HepG2 (cell line): ENCODE data around the gene RDH11. TPM values are rescaled to one million over a fixed set of nuclear protein-coding genes. Genes with fewer than 3 reads are reported as not detected.

ENCODE experiments used
- ATAC-seq: fragments of 200-7000 bp; cut with Tn5 transposase; 3 replicates; pipeline ENCODE4 v1.9.1; 2020; ENCODE audit warnings: mild to moderate bottlenecking, moderate library complexity
- BruUV-seq: library from RNA; stranded (reverse); fragments of 400-500 nt; replicated peaks from 2 replicates; lab custom pipeline; 2021; lab: Mats Ljungman, UMichigan
- CTCF ChIA-PET: fragments of 300-600 bp; formaldehyde crosslinking; extraction: SDS; loops from one replicate; lab custom pipeline; 2021; ENCODE audit warnings: low total read pairs, inconsistent platforms, low intra/inter-chr PET ratio; lab: Yijun Ruan, JAX
- POLR2A ChIA-PET: fragments of 350-600 bp; sonication (Branson Sonifier 250); formaldehyde crosslinking; loops from one replicate; lab custom pipeline; 2020; ENCODE audit warnings: antibody characterized with exemption, inconsistent platforms; lab: Yijun Ruan, JAX
- DNase-seq: peaks from one replicate; pipeline ENCODE4 v3.0.0-alpha.2; 2015; ENCODE audit warnings: low spot score
- FAIRE-seq: peaks from 3 replicates; lab custom pipeline; 2011; peaks lifted over from hg19 to GRCh38; lab: Jason Lieb, UNC
- H2AFZ ChIP-seq: one replicate; pipeline ENCODE4 v1.6.1; 2011; ENCODE audit warnings: low read length, inconsistent platforms
- H3K27ac ChIP-seq: fragments of 300-600 bp; 3 replicates; pipeline ENCODE4 v1.8.0; 2011; ENCODE audit warnings: mixed run types, mild to moderate bottlenecking, mixed read lengths, low read length, inconsistent platforms; ENCODE audit not compliant: insufficient read depth; ENCODE audit errors: extremely low read length
- H3K27me3 ChIP-seq, 2 experiments: fragments of 200-600 bp in 1 of 2; 2 replicates in 1 of 2; 3 replicates in 1 of 2; pipeline versions ENCODE4 v1.6.0 to v1.8.0; 2011; ENCODE audit warnings: low read length in 2 of 2, mild to moderate bottlenecking in 2 of 2, moderate library complexity in 2 of 2, inconsistent platforms in 1 of 2; ENCODE audit not compliant: insufficient read depth in 2 of 2, control insufficient read depth in 1 of 2
- H3K36me3 ChIP-seq, 2 experiments: fragments of 200-600 bp in 1 of 2; replicated peaks in 1 of 2; 2 replicates in 1 of 2; 3 replicates in 1 of 2; pipeline versions ENCODE4 v1.5.1 to v1.8.0; 2011; ENCODE audit warnings: low read length in 2 of 2, inconsistent platforms in 1 of 2; ENCODE audit not compliant: insufficient read depth in 2 of 2, control insufficient read depth in 1 of 2
- H3K4me1 ChIP-seq: 2 replicates; pipeline ENCODE4 v1.5.1; 2012; ENCODE audit warnings: low read length, inconsistent platforms; ENCODE audit not compliant: insufficient read depth
- H3K4me2 ChIP-seq: 2 replicates; pipeline ENCODE4 v1.6.0; 2011; ENCODE audit warnings: low read depth, low read length, inconsistent platforms
- H3K4me3 ChIP-seq, 3 experiments: fragments of 200-600 bp in 1 of 3; sonication (generic), shearing (Covaris generic) in 1 of 3; replicated peaks in 1 of 3; 2 replicates each; pipeline ENCODE4 v1.5.1; 2011 to 2016; ENCODE audit warnings: low read length in 3 of 3, inconsistent platforms in 2 of 3, low read depth in 2 of 3, mild to moderate bottlenecking in 2 of 3, control low read depth in 1 of 3, mixed read lengths in 1 of 3; ENCODE audit not compliant: insufficient read depth in 1 of 3
- H3K79me2 ChIP-seq: one replicate; pipeline ENCODE4 v1.6.1; 2011; ENCODE audit warnings: low read length, inconsistent platforms; ENCODE audit not compliant: insufficient read depth
- H3K9ac ChIP-seq: 2 replicates; pipeline ENCODE4 v1.6.0; 2011; ENCODE audit warnings: mild to moderate bottlenecking, low read depth, low read length, inconsistent platforms; ENCODE audit not compliant: insufficient read depth
- H3K9me3 ChIP-seq: 2 replicates; pipeline ENCODE4 v1.5.1; 2012; ENCODE audit warnings: mild to moderate bottlenecking, low read length
- H4K20me1 ChIP-seq: 2 replicates; pipeline ENCODE4 v1.6.0; 2011; ENCODE audit warnings: inconsistent platforms, mild to moderate bottlenecking, low read length, moderate library complexity; ENCODE audit not compliant: insufficient read depth
- AHR ChIP-seq: IDR thresholded peaks from 2 replicates; pipeline ENCODE4 v1.6.1; 2018; ENCODE audit warnings: missing genetic modification reagents, missing compliant biosample characterization
- E2F5 ChIP-seq: sonication (generic); formaldehyde crosslinking; conservative IDR thresholded peaks from 2 replicates; pipeline ENCODE4 v1.4.0; 2020; ENCODE audit warnings: missing genetic modification reagents
- FOXJ3 ChIP-seq: sonication (generic); formaldehyde crosslinking; IDR thresholded peaks from 2 replicates; pipeline ENCODE4 v1.4.0; 2020; ENCODE audit warnings: missing genetic modification reagents, mild to moderate bottlenecking, borderline replicate concordance
- NONO ChIP-seq, 2 experiments: fragments of 450-650 bp in 1 of 2; sonication (generic) in 1 of 2; formaldehyde crosslinking in 1 of 2; IDR thresholded peaks in 1 of 2; conservative IDR thresholded peaks in 1 of 2; 2 replicates each; pipeline versions ENCODE4 v1.6.1 to v1.8.0; 2017 to 2022; ENCODE audit warnings: mild to moderate bottlenecking in 1 of 2, missing genetic modification reagents in 1 of 2, moderate library complexity in 1 of 2
- ZNF121 ChIP-seq: sonication (generic); formaldehyde crosslinking; IDR thresholded peaks from 2 replicates; pipeline ENCODE4 v1.5.0; 2020; ENCODE audit warnings: mild to moderate bottlenecking, missing genetic modification reagents
- ZNF619 ChIP-seq: sonication (generic); formaldehyde crosslinking; IDR thresholded peaks from 2 replicates; pipeline ENCODE4 v1.4.0; 2020; ENCODE audit warnings: mild to moderate bottlenecking, missing genetic modification reagents
- ZNF639 ChIP-seq: conservative IDR thresholded peaks from 2 replicates; pipeline ENCODE4 v1.6.1; 2018; ENCODE audit warnings: missing genetic modification reagents
- WGBS: methylation state at CpG from one replicate; pipeline ENCODE4 v1.1.6; 2017; ENCODE audit warnings: low lambda C conversion rate; 5-methylcytosine and 5-hydroxymethylcytosine counted together
- in situ Hi-C: cut with HindIII; loops from 2 replicates; pipeline ENCODE4 v1.10.0; 2017; ENCODE audit warnings: low pct_unique_long_range_greater_than_20kb; ENCODE audit not compliant: extremely low pct_ligation_motif_present
- intact Hi-C: fragments of 100-400 bp; cut with micrococcal nuclease; formaldehyde crosslinking; loops from one replicate; pipeline ENCODE4 v1.10.0; 2022; ENCODE audit not compliant: unreplicated experiment
- polyA plus RNA-seq, 8 experiments: library from polyadenylated mRNA; depleted of rRNA in 3 of 8; stranded (reverse) in 7 of 8; unstranded in 1 of 8; fragments of >200 nt; fragmentation: Illumina TruSeq in 4 of 8; extraction: Trizol in 4 of 8; gene quantifications; 2 replicates each; pipeline versions ENCODE4 v1.2.1 to v1.2.3, GENCODE V29; 2011 to 2016; ENCODE audit warnings: low read depth in 4 of 8, missing spikeins in 1 of 8, mixed read lengths in 1 of 8; ENCODE audit not compliant: insufficient read depth in 1 of 8
- total RNA-seq, 5 experiments: library from RNA; depleted of rRNA; stranded (reverse); fragments of >200 nt; fragmentation: Illumina TruSeq; extraction: Trizol; gene quantifications; 2 replicates each; pipeline ENCODE4 v1.2.3, GENCODE V29; 2016; ENCODE audit warnings: low read depth in 1 of 5
- TF ChIP-seq, protein P1 (sequence below): sonication (generic); formaldehyde crosslinking; IDR thresholded peaks from 2 replicates; pipeline ENCODE4 v1.8.0; 2023; ENCODE audit warnings: mild to moderate bottlenecking, missing genetic modification reagents

RDH11 gene
- total and polyA plus RNA-seq, 2 of the 13 experiments (the other 11 are each of a cell fraction or from before 2014, with no cell fraction given) = 106 to 131 TPM

DNA sequence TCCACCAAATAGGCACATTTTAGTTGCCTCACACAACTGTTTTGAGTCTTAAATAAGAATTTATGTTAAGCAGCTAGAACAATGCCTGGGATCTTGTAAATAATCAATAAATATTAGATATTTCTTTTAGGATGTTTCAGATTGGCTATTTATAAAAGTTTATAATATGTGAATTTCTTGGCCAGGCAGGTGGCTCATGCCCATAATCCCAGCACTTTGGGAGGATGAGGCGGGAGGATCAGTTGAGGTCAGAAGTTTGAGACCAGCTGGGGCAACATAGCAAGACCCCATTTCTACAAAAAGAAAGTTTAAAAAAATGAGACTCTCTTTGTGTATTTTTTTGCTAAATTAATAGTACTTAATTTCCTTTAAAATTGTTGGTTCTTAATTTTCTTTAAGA, 54.1 kb downstream of the RDH11 start:
- intact Hi-C loops = no loop called here
- no peaks in the 10 kb centered on the region for H3K9me3 ChIP-seq
- H2AFZ ChIP-seq = no peak overlapping the region
- peaks cover 3% of the 10 kb centered on the region; the same call in 1 of the 2 replicates for H3K4me1 ChIP-seq
- H3K9ac ChIP-seq = no peak overlapping the region
- H3K27ac ChIP-seq = no peak overlapping the region
- FAIRE-seq (no peak), ATAC-seq (no peak), DNase-seq (no peak)
- ChIA-PET POLR2A (no interaction called here), CTCF (no interaction called here)
- H3K27me3 ChIP-seq = no peaks in the 10 kb centered on the region
- TF ChIP-seq FOXJ3 (CRISPR knock-in tag) (no peak), AHR (CRISPR knock-in tag) (no peak), ZNF121 (CRISPR knock-in tag) (peak; percentile 55; the same call in 1 of the 2 replicates)
- no peak overlapping the region for H3K4me2 ChIP-seq
- H4K20me1 ChIP-seq = no peaks in the 10 kb centered on the region
- H3K4me3 ChIP-seq = no peak overlapping the region
- BruUV-seq = no TSS peak
- peaks cover 17 to 23% of the 10 kb centered on the region in 2 experiments; a peak in 4 of 5 replicates for H3K36me3 ChIP-seq
- H3K79me2 ChIP-seq = no peaks in the 10 kb centered on the region
- 96% methylated on average over 1 of the region's 1 CpG for WGBS
- in situ Hi-C loops = no loop called here

DNA sequence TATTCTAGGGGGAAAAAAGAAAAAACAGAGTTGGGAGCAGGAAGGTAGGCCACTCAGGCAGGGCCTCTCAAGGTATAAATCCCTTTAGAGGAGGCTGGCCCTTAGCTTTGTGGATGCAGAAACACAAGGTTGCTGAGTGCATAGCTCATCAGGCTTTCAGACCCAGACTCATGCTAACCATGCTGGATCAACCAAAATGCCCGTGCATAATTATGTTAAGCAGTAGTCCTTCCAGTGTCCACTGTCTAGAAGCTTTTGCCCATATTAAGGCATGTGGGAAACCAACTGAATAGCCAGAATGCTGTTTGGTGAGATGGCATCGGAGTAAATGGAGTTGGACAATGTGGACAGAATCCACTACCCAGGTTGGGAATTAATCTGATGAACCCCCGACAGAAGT, 56.9 kb downstream of the RDH11 start:
- Histone ChIP-seq H3K9ac (no peak overlapping the region), H3K9me3 (no peaks in the 10 kb centered on the region), H4K20me1 (no peaks in the 10 kb centered on the region), H3K4me2 (no peak overlapping the region), H3K79me2 (no peaks in the 10 kb centered on the region), H3K4me1 (peaks cover 9% of the 10 kb centered on the region; the same call in 1 of the 2 replicates), H3K4me3 (no peak overlapping the region), H2AFZ (no peak overlapping the region), H3K27me3 (no peaks in the 10 kb centered on the region), H3K27ac (no peak overlapping the region), H3K36me3 (peaks cover 8 to 12% of the 10 kb centered on the region in 2 experiments; a peak in 4 of 5 replicates)
- POLR2A ChIA-PET = no interaction called here
- intact Hi-C loops = no loop called here
- CTCF ChIA-PET = no interaction called here
- ATAC-seq = no peak
- no peak for TF ChIP-seq ZNF639 (CRISPR knock-in tag)
- no peak for TF ChIP-seq E2F5
- TF ChIP-seq, protein P1, sequence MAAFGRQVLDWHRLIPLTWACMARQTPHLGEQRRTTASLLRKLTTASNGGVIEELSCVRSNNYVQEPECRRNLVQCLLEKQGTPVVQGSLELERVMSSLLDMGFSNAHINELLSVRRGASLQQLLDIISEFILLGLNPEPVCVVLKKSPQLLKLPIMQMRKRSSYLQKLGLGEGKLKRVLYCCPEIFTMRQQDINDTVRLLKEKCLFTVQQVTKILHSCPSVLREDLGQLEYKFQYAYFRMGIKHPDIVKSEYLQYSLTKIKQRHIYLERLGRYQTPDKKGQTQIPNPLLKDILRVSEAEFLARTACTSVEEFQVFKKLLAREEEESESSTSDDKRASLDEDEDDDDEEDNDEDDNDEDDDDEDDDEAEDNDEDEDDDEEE (CRISPR knock-in tag) = no peak
- no peak for TF ChIP-seq ZNF619 (CRISPR knock-in tag)
- TF ChIP-seq NONO (IDR thresholded peaks at IDR 0.05) = no peak
- no peak for TF ChIP-seq NONO (CRISPR knock-in tag; conservative IDR thresholded peaks at IDR 0.05)
- FAIRE-seq = no peak
- 94% methylated on average over 3 of the region's 3 CpGs for WGBS
- in situ Hi-C loops = no loop called here
- no TSS peak for BruUV-seq
- no peak for DNase-seq
